ENCODE results near the gene INPPL1.

INPPL1 gene

GRCh38 chr11:72267956-72268617 lies 43.5 kb downstream of the INPPL1 start:
- H3K4me1 ChIP-seq (ENCODE audit: insufficient read depth, low read length) = no peaks in the 10 kb centered on the region
- no peak overlapping the region for H2AFZ ChIP-seq (ENCODE audit: low read depth, low read length)
- H3K79me2 ChIP-seq (ENCODE audit: insufficient read depth, low read length) = no peaks in the 10 kb centered on the region
- TF ChIP-seq EZH2 (IDR thresholded peaks at IDR 0.05; ENCODE audit: borderline replicate concordance, low read depth, low read length, severe bottlenecking) (no peak), CTCF (IDR thresholded peaks at IDR 0.05; ENCODE audit: borderline replicate concordance, extremely low read depth, low read length, poor library complexity, severe bottlenecking) (no peak)
- ATAC-seq (ENCODE audit: insufficient read depth, low read depth) (no peak), DNase-seq (no peak)
- H4K20me1 ChIP-seq (ENCODE audit: insufficient read depth, low read length) = no peaks in the 10 kb centered on the region
- H3K27ac ChIP-seq (ENCODE audit: low read length) = no peak overlapping the region
- H3K4me2 ChIP-seq (ENCODE audit: insufficient read depth, low read length) = no peak overlapping the region
- H3K9ac ChIP-seq (ENCODE audit: low read depth, low read length) = no peak overlapping the region
- H3K36me3 ChIP-seq (ENCODE audit: insufficient read depth, low read length) = no peaks in the 10 kb centered on the region
- H3K4me3 ChIP-seq (ENCODE audit: low read depth in 1 of 2, low read length in 2 of 2) = no peak overlapping the region
- H3K27me3 ChIP-seq (ENCODE audit: insufficient read depth, low read length, poor library complexity) = no peaks in the 10 kb centered on the region
- no peaks in the 10 kb centered on the region for H3K9me3 ChIP-seq (ENCODE audit: insufficient read depth, low read length, severe bottlenecking)

DNA sequence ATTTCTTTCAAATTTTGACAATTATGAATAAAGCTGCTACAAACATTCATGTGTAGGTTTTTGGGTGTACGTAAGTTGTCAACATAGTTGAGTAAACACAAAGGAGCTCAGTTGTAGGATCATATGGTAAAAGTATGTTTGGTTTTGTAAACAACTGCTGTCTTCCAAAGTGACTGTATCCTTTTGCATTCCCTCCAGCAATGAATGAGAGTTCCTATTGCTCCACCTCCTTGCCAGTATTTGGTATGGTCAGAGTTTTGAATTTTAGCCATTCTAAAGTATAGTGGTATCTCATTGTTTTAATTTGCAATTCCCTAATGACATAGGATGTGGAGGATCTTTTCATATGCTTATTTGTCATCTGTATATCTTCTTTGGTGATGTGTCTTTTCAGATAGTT lies 47.4 kb downstream of the INPPL1 start:
- Histone ChIP-seq H3K27me3 (ENCODE audit: insufficient read depth, low read length, poor library complexity) (no peaks in the 10 kb centered on the region), H3K9ac (ENCODE audit: low read depth, low read length) (no peak overlapping the region), H3K4me1 (ENCODE audit: insufficient read depth, low read length) (no peaks in the 10 kb centered on the region), H3K27ac (ENCODE audit: low read length) (no peak overlapping the region), H3K9me3 (ENCODE audit: insufficient read depth, low read length, severe bottlenecking) (no peaks in the 10 kb centered on the region), H4K20me1 (ENCODE audit: insufficient read depth, low read length) (no peaks in the 10 kb centered on the region), H3K4me2 (ENCODE audit: insufficient read depth, low read length) (no peak overlapping the region), H3K36me3 (ENCODE audit: insufficient read depth, low read length) (no peaks in the 10 kb centered on the region), H3K4me3 (ENCODE audit: low read depth in 1 of 2, low read length in 2 of 2) (no peak overlapping the region), H2AFZ (ENCODE audit: low read depth, low read length) (no peak overlapping the region), H3K79me2 (ENCODE audit: insufficient read depth, low read length) (no peaks in the 10 kb centered on the region)
- TF ChIP-seq EZH2 (IDR thresholded peaks at IDR 0.05; ENCODE audit: borderline replicate concordance, low read depth, low read length, severe bottlenecking) = no peak
- no peak for TF ChIP-seq CTCF (IDR thresholded peaks at IDR 0.05; ENCODE audit: borderline replicate concordance, extremely low read depth, low read length, poor library complexity, severe bottlenecking)
- DNase-seq (no peak), ATAC-seq (ENCODE audit: insufficient read depth, low read depth) (no peak)

DNA sequence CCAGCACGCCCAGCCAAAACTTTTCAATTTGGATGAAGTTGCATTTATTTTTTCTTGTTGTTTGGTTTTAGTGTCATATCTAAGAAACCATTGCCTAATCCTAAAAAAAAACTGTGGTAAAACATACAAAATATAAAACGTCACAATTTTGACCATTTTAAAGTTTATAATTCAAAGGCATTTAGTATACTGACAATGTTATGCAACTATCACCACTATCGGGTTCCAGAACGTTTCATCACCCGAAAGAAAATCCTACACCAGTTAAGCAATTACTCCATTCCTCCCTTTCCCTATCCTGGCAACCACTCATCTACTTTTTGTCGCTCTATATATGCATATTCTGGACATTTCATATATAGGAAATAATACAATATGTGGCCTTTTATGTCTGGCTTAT lies 49.9 kb downstream of the INPPL1 start:
- Histone ChIP-seq H3K9me3 (ENCODE audit: insufficient read depth, low read length, severe bottlenecking) (no peaks in the 10 kb centered on the region), H4K20me1 (ENCODE audit: insufficient read depth, low read length) (no peaks in the 10 kb centered on the region), H3K27me3 (ENCODE audit: insufficient read depth, low read length, poor library complexity) (no peaks in the 10 kb centered on the region), H2AFZ (ENCODE audit: low read depth, low read length) (no peak overlapping the region), H3K4me1 (ENCODE audit: insufficient read depth, low read length) (no peaks in the 10 kb centered on the region), H3K36me3 (ENCODE audit: insufficient read depth, low read length) (no peaks in the 10 kb centered on the region), H3K9ac (ENCODE audit: low read depth, low read length) (no peak overlapping the region), H3K27ac (ENCODE audit: low read length) (no peak overlapping the region), H3K4me2 (ENCODE audit: insufficient read depth, low read length) (no peak overlapping the region), H3K79me2 (ENCODE audit: insufficient read depth, low read length) (no peaks in the 10 kb centered on the region), H3K4me3 (ENCODE audit: low read depth in 1 of 2, low read length in 2 of 2) (no peak overlapping the region)
- no peak for DNase-seq
- no peak for ATAC-seq (ENCODE audit: insufficient read depth, low read depth)
- TF ChIP-seq CTCF (IDR thresholded peaks at IDR 0.05; ENCODE audit: borderline replicate concordance, extremely low read depth, low read length, poor library complexity, severe bottlenecking) = no peak
- TF ChIP-seq EZH2 (IDR thresholded peaks at IDR 0.05; ENCODE audit: borderline replicate concordance, low read depth, low read length, severe bottlenecking) = no peak
